HG03196 (cell line): ENCODE results near the gene CAMK2D.

Source experiments
- ATAC-seq: cut with Tn5 transposase; IDR thresholded peaks from one replicate; pipeline ENCODE4 v1.9.1; 2021; ENCODE audit not compliant: unreplicated experiment

CAMK2D gene

DNA sequence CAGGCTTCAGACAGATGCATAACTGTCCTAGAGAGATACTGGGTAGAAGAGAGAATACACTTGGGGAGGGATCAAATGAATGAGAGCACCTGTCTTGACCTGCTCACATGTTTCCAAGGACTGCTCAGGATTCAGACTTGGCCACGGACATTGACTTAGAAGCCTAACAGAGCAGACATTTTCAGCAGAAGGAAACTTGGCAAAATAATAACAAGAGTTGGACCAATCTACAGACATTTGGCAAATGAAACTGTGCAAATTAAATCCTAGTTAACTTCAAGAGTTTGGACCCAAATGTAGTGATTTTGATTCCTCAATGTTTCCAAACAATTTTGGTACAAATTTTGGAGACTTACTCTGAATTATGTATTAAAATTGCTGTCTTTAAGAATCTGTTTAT lies 223.9 kb downstream of the CAMK2D start:
- ATAC-seq: no peak

DNA sequence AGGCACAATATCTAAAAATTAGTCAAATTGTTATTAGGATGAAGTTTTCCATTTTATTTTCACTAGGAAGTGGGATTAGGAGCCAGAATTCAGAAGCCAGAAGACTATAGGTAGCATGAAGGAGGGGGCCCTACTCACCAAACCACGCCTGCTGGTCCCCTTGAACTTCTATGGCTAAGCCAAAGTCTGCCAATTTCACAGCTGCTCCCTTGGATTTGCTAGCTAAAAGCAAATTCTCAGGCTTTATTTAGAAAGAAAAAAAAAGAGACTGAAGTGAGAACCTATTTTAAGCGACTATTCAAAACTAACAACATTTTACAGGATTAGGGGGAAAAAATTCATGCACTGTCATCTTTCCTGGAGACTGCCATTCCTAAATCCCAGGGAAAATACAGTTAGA lies 224.3 kb downstream of the CAMK2D start:
- no peak for ATAC-seq

- ATAC-seq: no peak
Observed at GRCh38 chr4:113534711-113535110, 226.8 kb downstream of the CAMK2D start.

- ATAC-seq: no peak
Observed at GRCh38 chr4:113531572-113531971, 230.0 kb downstream of the CAMK2D start.

DNA sequence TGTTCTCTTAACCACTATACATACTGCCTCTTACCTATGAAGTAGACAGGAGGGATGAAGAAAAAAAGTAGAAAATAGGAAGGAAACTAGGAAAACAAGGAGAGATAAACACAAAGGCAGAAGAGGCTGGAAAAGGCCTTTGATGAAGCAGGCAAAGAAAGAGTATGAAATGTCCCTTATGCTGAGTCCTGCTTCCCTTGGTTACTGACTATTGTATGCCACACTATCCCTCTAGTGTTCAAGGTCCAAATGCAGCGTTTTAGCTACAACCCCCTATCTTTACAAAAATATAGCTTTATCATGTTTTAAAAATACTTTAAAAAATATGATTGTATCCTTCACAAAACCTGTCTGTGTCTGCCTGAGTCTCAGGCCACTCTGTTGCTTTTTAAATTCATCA lies 233.1 kb downstream of the CAMK2D start:
- ATAC-seq: no peak

- no peak for ATAC-seq
Observed at GRCh38 chr4:113525521-113525920, 236.0 kb downstream of the CAMK2D start.

GRCh38 chr4:113524505-113525186 lies 236.9 kb downstream of the CAMK2D start:
- peak; percentile 28 for ATAC-seq

GRCh38 chr4:113524096-113524495 lies 237.4 kb downstream of the CAMK2D start:
- peak; percentile 91 for ATAC-seq

DNA sequence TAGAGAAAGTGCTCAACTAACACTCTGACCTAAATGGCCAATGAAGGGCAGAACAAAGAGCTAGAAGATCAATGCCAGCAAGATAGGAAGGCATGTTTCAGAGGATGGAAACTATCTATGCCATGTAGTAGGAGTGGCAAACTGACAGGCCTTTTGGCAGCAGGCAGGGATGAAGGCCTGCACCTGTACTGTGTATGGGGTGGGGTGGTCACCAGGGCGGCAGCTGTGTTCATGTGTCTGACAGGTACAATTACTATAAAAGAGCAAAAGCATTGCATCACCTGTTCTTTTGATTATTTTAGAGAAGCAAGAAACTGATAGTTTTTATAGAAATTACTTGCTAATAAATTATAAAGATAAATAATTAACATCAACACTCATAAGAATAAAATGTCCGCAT lies 239.1 kb downstream of the CAMK2D start:
- ATAC-seq: no peak

DNA sequence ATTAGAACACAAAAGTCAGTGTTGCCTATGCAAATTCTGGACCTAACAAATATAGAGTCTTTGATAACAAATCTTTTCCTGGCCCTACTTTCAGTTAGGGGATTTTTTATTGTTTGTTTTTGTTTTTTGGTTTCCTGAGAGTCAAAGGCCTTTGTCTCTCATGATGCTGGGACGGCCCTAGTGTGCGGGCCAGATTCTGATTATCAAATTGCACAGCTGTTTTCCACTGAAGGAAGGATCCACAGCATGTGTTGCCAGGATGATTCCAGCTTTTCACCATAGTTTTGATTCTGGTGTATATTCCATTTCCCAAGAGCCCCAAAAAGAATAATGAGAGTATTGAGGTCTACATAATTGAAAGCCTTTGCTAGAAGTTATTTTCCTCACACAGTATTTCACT lies 248.2 kb downstream of the CAMK2D start:
- ATAC-seq: no peak

DNA sequence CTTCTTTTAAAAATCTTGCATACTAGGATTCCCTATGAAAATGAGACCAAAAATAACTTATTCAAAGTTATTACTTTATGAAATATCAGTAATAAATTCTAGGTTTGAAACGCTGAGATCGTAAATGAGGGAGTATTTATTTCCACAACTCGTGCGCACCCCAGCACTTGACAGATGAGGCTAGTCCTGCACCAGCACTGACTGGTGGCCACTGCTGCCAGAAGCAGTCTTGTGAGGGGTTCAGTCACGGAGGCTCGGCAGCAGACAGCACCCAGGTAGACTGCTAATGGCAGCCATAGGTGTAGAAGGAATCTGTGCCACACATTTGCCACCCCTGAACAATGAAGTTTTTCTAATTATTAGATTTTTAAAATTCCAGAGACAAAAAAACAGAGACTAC lies 248.7 kb downstream of the CAMK2D start:
- ATAC-seq: no peak

GRCh38 chr4:113511944-113512343 lies 249.6 kb downstream of the CAMK2D start:
- ATAC-seq: no peak

DNA sequence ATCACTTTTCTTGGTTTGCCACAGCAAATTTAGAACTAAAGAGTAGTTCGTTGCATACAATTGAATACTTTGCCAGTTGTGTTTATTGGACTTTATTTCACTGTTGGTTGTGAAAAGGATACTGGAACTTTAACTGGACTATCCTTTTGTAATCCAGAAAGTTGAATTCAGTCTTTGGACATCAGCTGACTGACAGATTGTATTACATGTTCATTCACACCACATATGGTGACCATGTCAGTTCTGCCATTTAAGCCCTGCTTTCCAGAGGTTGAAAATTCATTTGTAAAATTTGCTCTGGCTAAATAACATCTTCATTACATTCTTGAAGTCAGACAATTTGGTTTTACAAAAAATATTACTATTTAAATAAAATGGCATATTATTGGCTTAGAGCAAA lies 251.7 kb downstream of the CAMK2D start:
- no peak for ATAC-seq

GRCh38 chr4:113505044-113505443 lies 256.5 kb downstream of the CAMK2D start:
- no peak for ATAC-seq

- no peak for ATAC-seq
Observed at GRCh38 chr4:113504422-113504821, 257.1 kb downstream of the CAMK2D start.

- ATAC-seq: no peak
Observed at GRCh38 chr4:113503691-113504090, 257.8 kb downstream of the CAMK2D start.

GRCh38 chr4:113502906-113503305 lies 258.6 kb downstream of the CAMK2D start:
- no peak for ATAC-seq

DNA sequence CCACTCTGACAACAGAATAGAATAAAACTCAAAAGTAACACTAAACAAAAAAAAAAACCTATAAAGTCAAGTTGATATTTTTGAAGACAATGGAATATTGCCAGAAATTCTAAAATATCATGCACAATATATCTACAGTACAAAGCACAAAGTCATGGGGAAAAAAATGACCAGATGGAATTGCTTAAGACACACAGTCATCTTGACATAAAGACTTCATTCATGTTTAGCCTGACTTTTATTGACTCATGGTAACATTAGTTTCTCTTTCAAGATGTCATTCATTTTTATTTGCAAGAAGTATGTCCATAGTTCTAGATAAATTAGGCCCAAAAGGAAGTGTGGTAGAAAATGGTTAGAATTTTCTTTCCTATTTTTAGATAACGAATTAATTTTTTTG lies 259.1 kb downstream of the CAMK2D start:
- no peak for ATAC-seq

DNA sequence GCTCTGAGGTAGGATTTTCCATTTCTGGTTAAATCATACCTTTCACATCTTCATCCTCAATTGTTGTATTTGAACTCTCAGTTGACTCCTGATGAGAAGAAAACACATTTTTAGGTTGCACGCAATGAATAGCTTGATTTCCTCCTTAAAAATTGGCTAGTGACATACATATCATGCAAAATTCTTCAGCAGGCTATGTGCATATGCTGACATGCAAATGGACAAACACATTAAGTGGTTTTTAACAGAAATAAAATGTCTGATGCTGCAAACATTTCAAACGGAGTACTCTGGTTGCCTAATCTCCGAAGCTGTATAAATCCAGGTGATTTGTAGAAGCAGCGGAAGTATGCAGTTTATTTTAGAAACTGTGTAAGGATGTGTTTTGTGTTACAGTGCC lies 261.1 kb downstream of the CAMK2D start:
- ATAC-seq: no peak

- no peak for ATAC-seq
Observed at GRCh38 chr4:113499696-113500095, 261.8 kb downstream of the CAMK2D start.

DNA sequence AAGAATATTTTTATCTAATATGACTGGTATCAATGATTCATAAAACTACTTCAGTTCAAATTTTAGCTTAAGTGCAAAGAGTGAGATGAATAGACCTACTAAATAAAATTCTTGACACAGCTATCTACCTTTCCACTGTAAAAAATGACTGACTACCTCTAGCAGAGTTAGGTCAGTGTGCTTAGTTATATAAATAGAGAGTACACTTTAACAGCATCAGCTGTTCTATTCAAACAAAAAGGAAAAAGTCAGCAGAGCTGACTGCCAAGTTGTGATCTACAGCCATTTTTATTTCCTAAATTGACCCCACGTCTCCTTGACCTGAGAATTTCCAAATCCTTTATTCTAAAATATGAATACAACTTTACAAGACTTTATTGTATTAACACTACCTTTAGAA lies 262.4 kb downstream of the CAMK2D start:
- no peak for ATAC-seq

DNA sequence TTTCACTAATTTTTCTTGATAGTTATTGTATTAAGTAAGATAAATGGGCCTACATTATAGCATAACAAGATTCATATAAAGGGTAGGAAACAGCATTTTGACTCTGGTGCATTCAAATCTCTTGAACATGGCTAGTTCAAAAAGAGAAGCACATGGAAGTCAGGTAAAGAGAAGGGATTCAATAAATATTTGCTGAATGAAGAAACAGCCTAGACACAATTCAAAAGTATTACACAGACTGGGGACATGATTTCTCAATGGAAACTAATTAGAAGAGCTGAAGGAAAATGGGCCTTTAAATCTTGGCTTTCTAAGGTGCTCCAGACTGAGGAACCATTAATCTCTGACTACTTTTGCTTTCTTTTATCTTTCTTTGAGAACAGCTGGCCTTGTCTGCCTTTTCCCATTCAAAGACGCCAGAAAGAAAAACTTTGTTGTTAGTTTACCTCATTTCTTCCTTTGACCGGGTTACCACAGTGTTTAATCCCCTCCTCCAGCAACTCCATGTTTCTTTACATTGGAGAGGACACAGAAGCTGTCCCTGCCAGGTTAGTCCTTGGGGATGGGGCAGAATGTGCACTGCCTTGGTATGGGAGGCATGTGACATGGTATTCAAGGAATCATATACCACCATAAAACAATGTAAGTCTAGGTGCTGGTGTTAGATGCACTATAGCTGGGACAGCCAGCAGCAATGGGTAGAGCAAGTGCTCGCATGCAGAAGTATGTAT lies 264.2 kb downstream of the CAMK2D start:
- no peak for ATAC-seq

- ATAC-seq: no peak
Observed at GRCh38 chr4:113496698-113497097, 264.8 kb downstream of the CAMK2D start.
